HG03045 (cell line): ENCODE measurements around the gene GHR.
"Not testable (repeated sequence)": the region's sequence is repeated elsewhere in the genome, so short reads cannot be mapped to it uniquely, and the experiment has no call there.

ENCODE experiments used
- ATAC-seq: cut with Tn5 transposase; IDR thresholded peaks from one replicate; pipeline ENCODE4 v1.9.1; 2021; ENCODE audit warnings: mild to moderate bottlenecking, moderate library complexity; ENCODE audit not compliant: unreplicated experiment

Gene GHR

GRCh38 chr5:42564689-42565356, 141.6 kb downstream of the GHR start:
- no peak for ATAC-seq

GRCh38 chr5:42566652-42567295, 143.5 kb downstream of the GHR start:
- no peak for ATAC-seq

DNA sequence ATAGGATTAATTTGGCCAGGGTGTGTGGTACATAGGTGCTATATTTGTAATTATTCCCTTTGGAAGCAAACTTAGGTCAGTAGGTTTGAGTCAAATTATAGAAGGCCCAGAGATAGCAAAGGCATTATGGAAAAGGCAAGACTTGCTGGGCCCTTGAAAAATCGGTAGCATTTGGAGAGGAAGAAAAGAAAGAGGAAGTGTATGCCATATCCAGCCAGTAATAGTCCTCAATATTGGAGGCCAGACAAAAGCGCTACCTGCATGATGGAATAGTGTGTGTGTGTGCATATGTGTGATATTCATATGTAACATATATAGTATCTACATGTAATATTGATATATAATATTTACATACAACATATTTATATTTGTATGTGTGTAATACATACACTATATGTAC, 146.1 kb downstream of the GHR start:
- ATAC-seq, result no peak

DNA sequence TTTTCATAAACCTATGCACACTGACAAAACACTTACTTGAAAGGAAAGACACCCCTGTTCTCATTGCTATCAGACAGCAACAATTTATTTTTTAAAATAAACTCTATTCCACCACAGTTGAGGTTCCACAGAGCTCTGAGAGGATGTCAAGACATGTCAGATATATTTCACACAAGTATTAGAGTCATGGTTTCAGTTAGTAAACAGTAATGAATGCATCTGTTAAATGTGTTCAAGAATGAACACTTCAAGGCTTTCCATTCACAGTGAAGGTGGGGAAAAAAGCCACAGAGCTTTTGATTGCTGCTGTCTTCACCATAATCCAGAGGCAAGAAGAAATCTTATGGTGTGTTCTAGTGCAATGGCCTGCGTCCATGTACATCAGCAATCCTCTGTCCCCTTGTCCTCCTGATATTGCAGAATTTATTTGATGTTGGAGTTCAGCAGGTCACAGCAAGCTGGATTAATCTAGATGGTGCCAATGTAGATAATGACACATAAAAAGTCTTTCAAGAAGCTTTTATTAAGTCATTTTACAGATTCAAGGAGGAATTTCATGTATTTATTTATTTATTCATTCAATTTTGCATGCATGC, 146.8 kb downstream of the GHR start:
- no peak for ATAC-seq

DNA sequence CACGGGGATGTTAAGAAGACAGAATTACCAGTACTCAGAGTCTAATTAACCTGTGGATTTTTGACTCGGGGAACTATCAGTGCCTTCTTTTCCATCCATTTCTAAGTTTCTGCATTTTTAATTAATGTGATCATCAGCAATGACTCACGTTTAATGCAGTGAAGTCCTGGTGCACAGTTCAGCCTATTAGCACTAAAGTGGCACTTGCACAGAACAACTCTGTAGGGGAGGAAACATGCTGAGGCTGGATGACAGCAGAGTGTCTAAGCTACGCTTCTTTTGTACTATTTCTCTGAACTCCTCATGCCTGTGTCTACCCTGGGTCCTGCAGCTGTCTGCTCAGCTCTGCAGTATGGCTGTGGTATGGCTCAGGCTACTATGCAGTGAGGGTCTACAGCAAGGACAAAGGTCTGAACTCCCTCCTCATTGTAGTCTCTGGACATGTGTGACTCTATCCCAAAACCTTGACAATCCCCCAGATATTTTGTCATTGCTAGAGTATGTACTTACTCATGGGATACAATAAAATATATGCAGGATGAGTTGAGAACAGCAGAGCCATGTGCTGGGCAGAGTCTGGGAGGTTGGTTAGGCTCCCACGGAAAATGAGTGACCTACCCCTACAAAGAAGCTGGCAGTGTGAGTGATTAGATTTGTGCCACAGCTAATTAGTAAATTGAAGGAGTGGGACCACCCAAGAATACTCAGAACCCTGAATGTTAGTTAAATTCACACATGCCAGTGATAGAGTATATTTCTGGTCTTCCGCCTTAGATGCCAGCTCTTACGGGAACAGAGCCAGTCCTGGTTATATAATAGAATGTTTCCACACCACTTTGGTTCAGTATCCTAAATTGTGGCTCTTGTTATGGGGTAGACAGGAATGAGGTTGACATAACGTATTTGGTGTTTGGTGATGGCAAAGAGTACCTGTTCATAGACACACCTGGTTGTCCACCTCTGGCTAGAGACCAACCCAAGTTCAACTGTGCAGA, 148.0 kb downstream of the GHR start:
- ATAC-seq, result no peak

GRCh38 chr5:42572313-42572712, 149.1 kb downstream of the GHR start:
- ATAC-seq, result no peak

GRCh38 chr5:42573386-42573785, 150.1 kb downstream of the GHR start:
- no peak for ATAC-seq

DNA sequence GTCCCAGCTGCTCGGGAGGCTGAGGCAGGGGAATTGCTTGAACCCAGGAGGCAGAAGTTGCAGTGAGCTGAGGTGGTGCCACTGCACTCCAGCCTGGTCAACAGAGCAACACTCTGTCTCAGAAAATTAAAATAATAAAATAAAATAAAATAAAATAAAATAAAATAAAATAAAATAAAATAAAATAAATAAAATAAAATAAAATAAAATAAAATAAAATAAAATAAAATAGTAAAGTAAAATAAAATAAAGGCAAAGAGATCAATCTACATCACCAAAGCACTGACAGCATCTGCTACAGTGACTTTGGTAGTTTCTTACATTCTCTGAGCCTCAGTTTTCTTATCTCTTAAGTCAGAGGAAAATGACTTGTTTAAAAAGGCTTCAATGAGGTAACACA, 152.7 kb downstream of the GHR start:
- not testable (repeated sequence) for ATAC-seq

- ATAC-seq, result not testable (repeated sequence)
These were observed 155.7 kb downstream of the GHR start for GRCh38 chr5:42578901-42579300.

- no peak for ATAC-seq
These were observed 156.1 kb downstream of the GHR start for GRCh38 chr5:42579320-42579719.

DNA sequence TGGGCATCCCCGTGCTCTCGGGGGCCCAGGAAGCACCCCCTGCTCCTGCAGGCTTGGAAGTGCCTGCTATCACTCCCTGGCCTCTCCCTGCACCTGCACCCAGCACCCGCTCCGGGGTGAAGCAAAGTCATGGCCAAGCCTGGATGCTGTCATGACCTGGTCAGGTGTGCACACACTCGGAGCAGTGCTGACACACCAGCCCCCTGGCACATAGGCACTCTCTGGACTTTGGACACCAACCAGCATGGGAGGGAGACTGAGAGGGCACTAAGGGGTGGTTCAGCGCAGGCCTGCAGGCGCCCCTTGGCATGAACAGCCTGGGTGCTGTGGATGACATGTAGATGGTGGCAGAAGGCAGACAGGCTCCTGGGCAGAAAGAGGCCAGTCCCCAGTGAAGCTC, 158.6 kb downstream of the GHR start:
- ATAC-seq, result no peak

DNA sequence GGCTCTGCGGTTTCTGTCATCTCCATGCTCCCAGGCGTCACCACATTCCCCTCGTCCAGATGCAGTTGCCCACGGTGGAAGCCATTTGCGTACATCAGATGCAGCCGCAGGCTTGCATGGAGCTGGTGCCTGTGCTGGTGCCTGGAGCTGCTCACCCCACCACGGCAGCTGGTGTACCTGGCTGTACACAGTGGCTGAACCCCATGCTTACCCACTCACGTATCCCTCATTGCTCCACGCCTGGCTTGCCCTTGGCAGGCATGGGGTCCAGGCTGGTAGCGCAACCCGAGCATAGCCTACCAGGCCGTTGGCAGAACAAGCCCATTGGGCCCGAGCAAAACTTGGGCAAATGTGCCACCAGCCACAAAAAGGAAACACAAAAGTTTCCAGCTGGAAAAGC, 159.5 kb downstream of the GHR start:
- ATAC-seq, result no peak

- ATAC-seq, result no peak
These were observed 160.1 kb downstream of the GHR start for GRCh38 chr5:42583322-42583721.

GRCh38 chr5:42586625-42587024, 163.4 kb downstream of the GHR start:
- no peak for ATAC-seq

GRCh38 chr5:42587096-42587723, 164.0 kb downstream of the GHR start:
- ATAC-seq, result no peak

GRCh38 chr5:42590566-42590965, 167.3 kb downstream of the GHR start:
- ATAC-seq, result no peak

- ATAC-seq, result no peak
These were observed 167.8 kb downstream of the GHR start for GRCh38 chr5:42591015-42591414.

- no peak for ATAC-seq
These were observed 169.3 kb downstream of the GHR start for GRCh38 chr5:42592401-42593140.

GRCh38 chr5:42593591-42593990, 170.4 kb downstream of the GHR start:
- no peak for ATAC-seq

- no peak for ATAC-seq
These were observed 172.4 kb downstream of the GHR start for GRCh38 chr5:42595597-42595996.
